Muscle layer of duodenum (tissue), 2 donors: ENCODE measurements around the gene NUDT7.
A peak's percentile ranks its signal among the peaks of the same experiment; 100 is the strongest.

Experiments used
- H3K27ac ChIP-seq: one replicate; pipeline ENCODE4 v1.7.0; 2013; ENCODE audit warnings: mild to moderate bottlenecking, low read length
- H3K27me3 ChIP-seq: one replicate; pipeline ENCODE4 v1.7.0; 2013; ENCODE audit warnings: low read depth, mild to moderate bottlenecking, control low read depth, low read length
- H3K36me3 ChIP-seq, 2 donors: one replicate each; pipeline ENCODE4 v1.7.0; 2013; ENCODE audit warnings: low read length in 2 of 2, control low read depth in 1 of 2, mild to moderate bottlenecking in 1 of 2; ENCODE audit not compliant: insufficient read depth in 2 of 2, control insufficient read depth in 1 of 2
- H3K4me1 ChIP-seq, 2 donors: one replicate each; pipeline ENCODE4 v1.7.0; 2013; ENCODE audit warnings: low read length in 2 of 2, mild to moderate bottlenecking in 2 of 2, control low read depth in 1 of 2, moderate library complexity in 1 of 2; ENCODE audit not compliant: insufficient read depth in 2 of 2, control insufficient read depth in 1 of 2
- H3K4me3 ChIP-seq, 2 donors: one replicate each; pipeline ENCODE4 v1.7.0; 2013; ENCODE audit warnings: low read length in 2 of 2, low read depth in 1 of 2, mild to moderate bottlenecking in 1 of 2
- H3K9me3 ChIP-seq, 2 donors: one replicate each; pipeline ENCODE4 v1.7.0; 2013; ENCODE audit warnings: low read length in 2 of 2, control low read depth in 1 of 2, mild to moderate bottlenecking in 1 of 2; ENCODE audit not compliant: control insufficient read depth in 1 of 2
- donor health status: healthy.

Gene NUDT7

DNA sequence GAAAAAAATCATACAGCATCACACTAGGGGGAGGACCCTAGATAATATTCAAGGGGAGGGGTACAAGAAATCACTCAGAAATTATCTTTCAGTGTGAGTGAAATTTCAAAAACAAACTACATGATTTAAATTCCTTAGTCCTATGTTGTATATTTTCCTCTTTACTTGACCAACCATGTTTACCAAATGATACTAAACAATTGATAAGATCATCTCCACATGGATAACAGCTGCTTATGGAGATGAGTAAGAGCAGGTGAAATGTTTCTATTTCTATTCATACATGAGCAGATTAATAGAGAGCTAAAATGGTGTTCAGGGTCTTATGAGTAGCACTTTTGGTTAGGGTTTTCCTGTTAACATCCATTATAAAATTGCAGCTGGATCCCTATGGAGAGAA is 58.8 kb downstream of the NUDT7 start:
- no peaks in the 10 kb centered on the region for H3K4me1 ChIP-seq
- no peaks in the 10 kb centered on the region for H3K9me3 ChIP-seq
- H3K27ac ChIP-seq: no peak overlapping the region
- no peaks in the 10 kb centered on the region for H3K27me3 ChIP-seq
- H3K4me3 ChIP-seq: no peak overlapping the region
- H3K36me3 ChIP-seq: no peaks in the 10 kb centered on the region

DNA sequence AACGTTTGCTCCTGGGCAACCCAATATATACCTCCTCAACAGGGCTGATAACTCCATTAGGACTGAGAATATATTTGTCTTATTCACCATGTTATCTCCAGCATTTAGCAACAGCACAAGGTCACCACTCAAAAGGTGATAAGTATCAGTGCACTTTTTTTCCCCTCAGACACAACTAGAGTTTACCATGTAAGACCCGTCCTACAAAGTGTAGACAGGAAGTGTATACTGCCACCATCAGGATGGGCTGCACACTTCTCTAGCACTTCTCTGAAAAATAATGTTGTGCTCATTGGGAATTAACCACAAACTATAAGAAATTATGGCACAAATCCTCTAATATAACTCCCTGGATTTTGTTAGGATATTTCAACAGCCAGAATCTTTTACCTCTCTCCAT is 60.4 kb downstream of the NUDT7 start:
- H3K27ac ChIP-seq: no peak overlapping the region
- H3K4me3 ChIP-seq: no peak overlapping the region
- H3K9me3 ChIP-seq: no peaks in the 10 kb centered on the region
- peaks cover 10% of the 10 kb centered on the region for H3K27me3 ChIP-seq
- H3K4me1 ChIP-seq: no peaks in the 10 kb centered on the region
- H3K36me3 ChIP-seq: no peaks in the 10 kb centered on the region

DNA sequence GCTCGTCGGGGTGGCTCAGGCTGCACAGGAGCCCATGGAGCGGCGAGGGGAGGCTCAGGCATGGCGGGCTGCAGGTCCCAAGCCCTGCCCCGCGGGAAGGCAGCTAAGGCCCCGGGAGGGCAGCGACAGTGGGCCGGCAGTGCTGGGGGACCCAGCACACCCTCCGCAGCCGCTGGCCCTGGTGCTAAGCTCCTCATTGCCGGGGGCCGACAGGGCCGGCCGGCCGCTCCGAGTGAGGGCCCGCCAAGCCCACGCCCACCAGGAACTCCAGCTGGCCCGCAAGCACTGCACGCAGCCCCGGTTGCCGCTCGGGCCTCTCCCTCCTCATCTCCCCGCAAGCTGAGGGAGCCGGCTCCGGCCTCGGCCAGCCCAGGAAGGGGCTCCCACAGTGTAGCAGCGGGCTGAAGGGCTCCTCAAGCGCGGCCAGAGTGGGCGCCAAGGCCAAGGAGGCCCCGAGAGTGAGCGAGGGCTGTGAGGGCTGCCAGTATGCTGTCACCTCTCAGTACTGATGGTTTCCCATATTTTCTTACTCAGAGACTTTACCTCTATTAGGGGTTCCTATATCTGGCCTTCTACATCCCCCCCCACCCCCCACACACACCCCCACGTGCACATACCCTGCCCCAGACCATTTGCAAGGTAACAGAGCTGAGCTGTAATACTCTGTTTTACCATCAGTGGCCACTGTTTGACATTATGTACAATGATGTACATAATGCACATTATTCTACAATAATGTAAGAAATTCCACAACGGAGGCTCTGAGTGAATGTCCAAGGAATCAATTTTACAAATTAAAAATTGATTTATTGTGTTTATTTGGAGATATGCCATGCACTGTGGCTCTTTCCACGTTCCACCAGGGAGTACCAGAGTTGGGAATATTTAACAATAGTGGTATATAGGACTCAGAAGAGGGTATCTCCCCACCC is 62.4 kb downstream of the NUDT7 start:
- peaks cover 0 to 14% of the 10 kb centered on the region in 2 donors for H3K4me1 ChIP-seq
- no peaks in the 10 kb centered on the region for H3K36me3 ChIP-seq
- peaks cover 26% of the 10 kb centered on the region for H3K27me3 ChIP-seq
- H3K4me3 ChIP-seq: no peak overlapping the region
- H3K27ac ChIP-seq: no peak overlapping the region
- H3K9me3 ChIP-seq: no peaks in the 10 kb centered on the region

DNA sequence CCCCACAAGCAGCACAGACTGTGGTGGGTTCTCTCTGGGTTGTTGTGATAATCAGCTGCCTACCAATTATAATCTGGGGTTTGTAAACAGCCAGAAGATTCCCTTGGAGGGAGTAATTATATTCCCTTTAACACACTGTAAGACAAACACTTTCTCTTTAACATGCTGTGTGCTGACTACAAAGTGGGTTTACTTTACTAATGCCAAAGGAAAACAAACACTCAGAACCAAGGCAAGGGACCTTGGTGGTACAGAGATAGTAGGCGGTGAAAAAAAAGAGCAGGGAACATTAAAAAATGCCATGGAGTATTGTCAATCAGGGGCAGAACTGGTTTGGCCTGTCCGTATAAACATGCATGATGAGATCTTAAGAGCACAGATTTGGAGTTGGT is 63.1 kb downstream of the NUDT7 start:
- no peaks in the 10 kb centered on the region for H3K9me3 ChIP-seq
- no peak overlapping the region for H3K27ac ChIP-seq
- H3K27me3 ChIP-seq: peaks cover 32% of the 10 kb centered on the region
- H3K36me3 ChIP-seq: no peaks in the 10 kb centered on the region
- H3K4me1 ChIP-seq: peaks cover 0 to 14% of the 10 kb centered on the region in 2 donors
- H3K4me3 ChIP-seq: no peak overlapping the region

DNA sequence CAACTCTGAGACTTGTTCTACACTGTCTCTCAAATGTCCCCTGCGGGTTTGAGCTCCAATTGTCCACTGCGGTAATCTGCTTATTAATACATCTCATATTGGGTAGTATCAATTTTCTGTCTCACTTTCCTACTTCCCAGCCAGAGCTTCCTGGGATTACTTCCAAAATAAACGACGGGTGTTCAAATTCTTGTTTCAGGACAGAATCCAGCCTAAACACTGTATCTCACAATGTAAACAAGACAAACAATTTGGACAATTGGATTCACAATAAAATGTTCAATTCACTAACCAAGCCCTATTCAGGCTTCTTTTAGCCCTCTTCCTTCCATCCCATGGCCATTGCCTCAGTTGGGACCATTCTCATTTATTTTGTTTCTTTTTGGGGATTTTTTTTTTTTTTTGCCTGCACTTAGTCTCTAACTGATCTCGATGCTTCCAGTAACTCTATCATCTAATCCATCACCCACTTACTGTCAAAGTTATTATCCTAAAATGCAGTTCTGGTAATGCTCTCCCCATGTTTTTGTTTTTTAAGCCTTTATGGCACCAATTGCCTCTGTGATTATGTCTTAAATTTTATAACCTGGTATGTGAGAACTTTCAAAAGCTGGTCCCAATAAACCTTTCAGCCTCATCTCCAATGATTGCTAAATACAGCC is 64.0 kb downstream of the NUDT7 start:
- Histone ChIP-seq H3K27ac (no peak overlapping the region), H3K9me3 (no peaks in the 10 kb centered on the region), H3K4me1 (peaks cover 0 to 14% of the 10 kb centered on the region in 2 donors), H3K4me3 (no peak overlapping the region), H3K27me3 (peaks cover 32% of the 10 kb centered on the region), H3K36me3 (no peaks in the 10 kb centered on the region)

DNA sequence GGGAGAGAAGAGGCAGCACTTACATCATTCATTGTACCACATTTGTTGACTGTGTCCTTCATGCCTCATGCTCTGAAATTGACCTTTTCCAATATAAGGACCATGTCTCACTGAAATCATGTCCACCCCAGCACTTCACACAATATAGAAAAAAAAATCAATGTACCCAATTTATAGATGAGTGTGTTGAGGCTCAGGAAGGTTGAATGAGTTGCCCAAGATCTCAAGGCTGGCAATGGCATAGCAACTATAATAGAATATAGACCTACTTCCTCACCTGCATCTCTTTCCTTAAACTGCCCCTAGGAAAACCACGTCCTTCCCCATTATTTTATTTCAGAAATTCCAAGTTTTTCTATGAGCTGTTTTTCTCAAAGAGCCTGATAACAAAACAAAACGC is 65.1 kb downstream of the NUDT7 start:
- Histone ChIP-seq H3K4me1 (peaks cover 0 to 14% of the 10 kb centered on the region in 2 donors), H3K27ac (no peak overlapping the region), H3K36me3 (no peaks in the 10 kb centered on the region), H3K4me3 (no peak overlapping the region), H3K27me3 (peaks cover 32% of the 10 kb centered on the region), H3K9me3 (no peaks in the 10 kb centered on the region)

DNA sequence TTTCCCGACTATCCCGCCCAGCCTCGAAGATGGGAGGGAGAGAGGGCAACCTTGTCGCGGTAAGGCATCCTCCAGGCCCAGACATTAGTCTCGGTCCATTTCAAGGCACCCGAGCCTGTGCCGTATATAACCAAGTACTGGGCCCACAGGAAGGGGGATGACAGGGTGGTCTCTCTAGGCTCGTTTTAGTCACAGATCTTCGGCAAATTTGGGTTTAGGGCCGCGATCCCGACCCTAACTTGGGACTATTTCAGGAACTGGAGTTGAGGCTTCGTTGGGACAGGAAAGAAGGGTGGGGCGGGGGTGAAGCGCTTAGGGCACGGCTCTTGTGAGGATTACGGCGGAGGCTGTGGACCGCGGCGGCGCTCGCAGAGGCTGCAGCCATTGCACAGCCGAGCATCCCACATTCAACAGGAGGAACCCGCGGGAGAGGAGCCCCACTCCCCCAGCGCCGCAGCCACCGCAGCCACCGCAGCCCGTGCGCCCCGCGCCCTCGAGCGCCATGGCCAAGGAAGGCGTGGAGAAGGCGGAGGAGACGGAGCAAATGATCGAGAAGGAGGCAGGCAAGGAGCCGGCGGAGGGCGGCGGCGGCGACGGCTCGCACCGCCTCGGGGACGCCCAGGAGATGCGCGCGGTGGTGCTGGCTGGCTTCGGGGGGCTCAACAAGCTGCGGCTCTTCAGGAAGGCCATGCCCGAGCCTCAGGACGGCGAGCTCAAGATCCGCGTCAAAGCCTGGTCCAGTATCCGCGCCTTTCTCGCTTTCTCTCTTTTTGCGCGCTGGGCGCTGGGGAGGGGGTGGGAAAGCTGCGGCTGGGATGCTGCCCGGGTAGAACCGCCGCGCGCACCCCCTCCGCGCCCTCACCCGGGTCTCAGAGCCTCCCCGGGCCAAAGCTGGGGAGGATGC is 66.1 kb downstream of the NUDT7 start, which contains the start of gene VAT1L:
Gene VAT1L, plus strand, starts transcription at position 384 of the 904 bp plus-strand sequence. Its CDS starts 119 bp downstream, at position 503.
- H3K4me3 ChIP-seq: peak within 1 kb of the TSS; percentile 38 to 75
- no peaks in the 10 kb centered on the region for H3K9me3 ChIP-seq
- H3K27me3 ChIP-seq: peaks cover 32% of the 10 kb centered on the region
- peaks cover 0 to 14% of the 10 kb centered on the region in 2 donors for H3K4me1 ChIP-seq
- no peak within 1 kb of the TSS for H3K27ac ChIP-seq
- no peaks in the 10 kb centered on the region for H3K36me3 ChIP-seq

DNA sequence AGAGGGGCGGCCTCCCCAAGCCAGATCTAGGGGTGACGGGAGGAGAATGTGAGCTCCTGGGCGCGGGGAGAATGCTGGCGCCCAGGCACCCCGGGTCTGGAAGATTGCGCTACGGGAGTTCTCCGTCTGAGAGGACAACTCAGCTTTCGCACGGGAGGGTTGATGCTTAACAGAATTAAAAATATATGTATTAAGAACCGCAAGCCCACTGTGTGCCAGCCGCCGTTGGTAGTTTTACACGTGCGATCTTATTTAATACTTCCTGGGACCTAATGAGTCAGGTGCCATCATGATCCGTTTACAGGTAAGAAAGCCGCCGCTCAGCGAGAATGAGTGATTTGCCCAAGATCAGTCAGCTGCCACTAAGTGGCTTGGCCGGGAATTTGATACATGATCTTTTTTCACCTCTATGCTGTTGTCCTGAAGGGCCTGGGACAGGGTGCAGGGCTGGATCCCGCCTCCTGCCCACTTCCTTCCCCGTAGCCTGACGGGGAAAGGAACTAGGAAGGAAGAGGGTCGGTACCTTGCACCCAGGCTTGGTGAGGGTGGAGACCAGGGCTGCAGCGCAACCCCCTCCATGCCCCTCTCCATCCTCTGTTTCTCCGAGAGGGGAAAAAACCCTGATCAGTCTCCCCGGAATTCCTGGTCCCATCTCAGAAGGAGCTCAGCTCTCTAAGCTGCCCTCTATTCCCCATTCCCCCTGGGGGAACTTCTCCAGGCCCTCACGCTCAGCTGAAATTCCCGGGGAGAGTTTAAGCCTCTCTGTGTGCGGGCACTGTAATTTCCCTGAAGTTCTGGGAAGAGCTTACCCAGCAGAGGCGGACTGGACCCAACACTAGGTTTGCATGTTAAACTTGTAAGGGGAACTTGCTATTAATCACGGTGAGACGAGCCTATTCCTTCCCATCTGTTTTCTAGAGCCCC is 67.0 kb downstream of the NUDT7 start:
- H3K27me3 ChIP-seq: peaks cover 32% of the 10 kb centered on the region
- H3K4me1 ChIP-seq: peaks cover 0 to 14% of the 10 kb centered on the region in 2 donors
- no peaks in the 10 kb centered on the region for H3K36me3 ChIP-seq
- no peak overlapping the region for H3K27ac ChIP-seq
- peak overlapping the region; percentile 5 to 75 for H3K4me3 ChIP-seq
- no peaks in the 10 kb centered on the region for H3K9me3 ChIP-seq

DNA sequence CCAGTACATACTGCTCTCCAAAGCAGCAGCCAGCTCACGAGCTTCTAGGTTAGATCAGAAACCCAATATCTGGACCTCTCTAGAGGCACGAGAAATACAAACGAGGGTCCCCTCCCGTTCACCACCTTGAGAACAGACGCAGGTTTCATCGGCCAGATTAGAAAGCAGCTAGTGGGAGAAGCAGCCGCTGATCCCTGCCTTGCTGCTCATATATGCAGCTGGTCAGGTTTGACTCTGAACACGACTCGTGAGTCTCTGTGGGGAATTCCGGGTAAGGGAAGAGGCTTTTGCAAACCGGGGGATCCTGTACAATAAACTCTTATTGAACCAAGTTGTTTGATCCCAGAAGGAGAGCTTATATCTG is 67.7 kb downstream of the NUDT7 start:
- Histone ChIP-seq H3K4me1 (peaks cover 0 to 14% of the 10 kb centered on the region in 2 donors), H3K27ac (no peak overlapping the region), H3K27me3 (peaks cover 32% of the 10 kb centered on the region), H3K9me3 (no peaks in the 10 kb centered on the region), H3K36me3 (no peaks in the 10 kb centered on the region), H3K4me3 (no peak overlapping the region)

DNA sequence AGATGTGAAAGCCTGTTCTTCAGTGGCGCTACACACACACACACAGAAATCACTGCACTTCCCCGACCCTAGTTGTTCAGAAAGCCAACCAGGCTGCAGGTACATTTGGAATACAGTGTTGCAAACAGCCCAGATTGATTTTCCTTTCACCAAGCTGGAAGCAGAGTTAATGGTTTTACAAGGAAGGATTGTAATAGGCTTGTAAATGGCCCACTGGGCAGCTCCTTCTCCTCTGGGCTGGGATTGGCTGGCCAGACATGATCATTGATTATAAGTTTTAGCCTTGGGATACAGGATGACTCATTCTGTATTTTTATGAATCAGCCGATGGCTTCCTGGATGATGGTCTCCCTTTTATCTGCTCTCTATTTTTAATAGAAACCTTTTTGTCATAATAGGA is 68.6 kb downstream of the NUDT7 start:
- H3K27me3 ChIP-seq: peaks cover 32% of the 10 kb centered on the region
- H3K4me3 ChIP-seq: no peak overlapping the region
- no peak overlapping the region for H3K27ac ChIP-seq

More for the DNA sequence above, 68.6 kb downstream of the NUDT7 start:
- Histone ChIP-seq H3K4me1 (peaks cover 0 to 14% of the 10 kb centered on the region in 2 donors), H3K36me3 (no peaks in the 10 kb centered on the region), H3K9me3 (no peaks in the 10 kb centered on the region)
